Measurements from ENCODE around the gene MLN.

Gene MLN

DNA sequence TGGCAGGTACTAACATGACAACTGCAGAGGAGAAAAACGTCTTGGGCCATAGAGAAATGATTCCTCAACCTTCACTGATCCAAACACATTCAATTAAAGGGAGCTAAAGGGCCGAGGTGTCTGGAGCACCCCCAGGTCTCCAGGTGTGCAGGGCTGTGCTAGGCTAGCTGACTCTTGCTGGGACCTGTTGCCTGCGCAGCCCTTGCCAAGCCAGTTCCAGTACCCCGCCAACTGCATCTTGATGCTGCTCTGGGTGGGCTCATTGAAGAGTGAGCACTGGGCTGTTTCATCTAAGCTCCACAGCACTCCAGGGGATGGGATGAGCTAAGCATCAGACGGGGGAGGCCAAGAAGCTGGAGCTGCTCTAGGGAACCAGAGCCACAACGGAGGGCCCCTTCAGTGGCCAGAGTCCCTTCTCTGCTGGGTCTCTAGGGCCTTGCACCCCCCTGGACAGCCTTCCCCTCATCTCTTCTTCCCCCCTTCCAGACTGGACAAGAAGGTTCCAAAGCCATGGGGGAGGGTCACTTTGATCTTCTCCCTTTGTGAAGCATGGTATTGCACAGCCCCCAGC is 30.8 kb downstream of the MLN start:
- DNase-seq (ENCODE audit: low read depth in 1 of 2, low spot score in 1 of 2) = no peak

GRCh38 chr6:33772082-33772830 is 31.5 kb downstream of the MLN start:
- DNase-seq (ENCODE audit: low read depth in 1 of 2, low spot score in 1 of 2) = no peak

- DNase-seq (ENCODE audit: low read depth in 1 of 2, low spot score in 1 of 2) = peak; percentile 30 to 47
Observed at GRCh38 chr6:33771146-33772081, 32.4 kb downstream of the MLN start.

GRCh38 chr6:33770833-33771145 is 33.0 kb downstream of the MLN start:
- DNase-seq (ENCODE audit: low read depth in 1 of 2, low spot score in 1 of 2) = no peak

DNA sequence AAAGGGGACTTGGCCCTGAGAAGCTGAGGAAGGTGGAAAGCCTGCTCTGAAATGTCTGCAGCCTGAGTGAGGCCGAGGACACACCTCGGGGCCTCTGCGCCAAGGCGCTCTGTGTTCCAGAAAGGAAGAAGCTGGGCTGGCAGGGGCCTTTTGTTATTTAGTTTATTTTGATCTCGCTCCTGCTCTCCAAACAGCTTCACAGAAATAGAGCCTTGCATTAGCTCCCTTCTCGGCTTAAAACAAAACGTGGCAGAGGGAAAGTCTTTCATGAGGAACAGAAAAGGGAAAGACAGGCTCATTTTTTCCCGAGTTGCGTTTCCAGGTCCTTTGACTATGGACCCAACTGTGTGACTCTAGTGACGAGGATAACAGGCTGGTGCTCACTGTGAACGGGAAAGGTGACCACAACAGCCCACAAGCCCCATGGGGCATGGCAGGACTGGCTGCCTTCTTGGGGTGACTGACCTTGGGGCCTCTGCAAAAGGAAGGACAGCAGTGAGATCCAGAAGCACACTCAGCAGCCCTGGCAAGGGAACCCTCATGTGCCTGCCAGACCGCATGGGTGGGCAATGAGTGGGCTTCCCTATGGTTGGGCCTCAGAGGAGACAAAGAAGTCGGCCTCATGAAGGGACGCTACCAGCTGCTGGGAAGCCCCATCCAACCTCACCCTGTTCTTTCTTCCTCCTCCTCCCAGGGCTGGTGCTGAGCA is 33.5 kb downstream of the MLN start:
- DNase-seq (ENCODE audit: low read depth in 1 of 2, low spot score in 1 of 2) = no peak

GRCh38 chr6:33769248-33769821 is 34.5 kb downstream of the MLN start:
- DNase-seq (ENCODE audit: low read depth in 1 of 2, low spot score in 1 of 2) = no peak

DNA sequence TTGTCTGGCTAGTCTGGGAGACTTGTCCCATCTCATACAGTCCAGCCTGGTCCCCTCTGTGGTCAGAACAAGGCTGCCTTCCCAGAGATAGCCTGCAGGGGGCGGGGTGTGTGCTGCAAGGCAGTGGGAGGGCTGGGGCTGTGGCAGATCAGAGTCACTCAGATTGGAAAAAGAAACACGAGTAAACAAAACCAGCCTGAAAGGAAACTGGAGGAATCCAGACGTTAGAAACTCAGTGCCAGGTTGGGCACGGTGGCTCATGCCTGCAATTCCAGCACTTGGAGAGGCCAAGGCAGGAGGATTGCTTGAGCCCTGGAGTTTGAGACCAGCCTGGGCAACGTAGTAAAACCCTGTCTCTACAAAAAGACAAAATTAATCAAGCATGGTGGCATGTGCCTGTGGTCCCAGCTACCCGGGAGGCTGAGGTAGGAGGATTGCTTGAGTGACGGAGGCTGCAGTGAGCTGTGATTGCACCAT is 35.1 kb downstream of the MLN start:
- DNase-seq (ENCODE audit: low read depth in 1 of 2, low spot score in 1 of 2) = peak; percentile 48 to 52

- no peak for DNase-seq (ENCODE audit: low read depth in 1 of 2, low spot score in 1 of 2)
Observed at GRCh38 chr6:33766921-33767907, 36.6 kb downstream of the MLN start.

DNA sequence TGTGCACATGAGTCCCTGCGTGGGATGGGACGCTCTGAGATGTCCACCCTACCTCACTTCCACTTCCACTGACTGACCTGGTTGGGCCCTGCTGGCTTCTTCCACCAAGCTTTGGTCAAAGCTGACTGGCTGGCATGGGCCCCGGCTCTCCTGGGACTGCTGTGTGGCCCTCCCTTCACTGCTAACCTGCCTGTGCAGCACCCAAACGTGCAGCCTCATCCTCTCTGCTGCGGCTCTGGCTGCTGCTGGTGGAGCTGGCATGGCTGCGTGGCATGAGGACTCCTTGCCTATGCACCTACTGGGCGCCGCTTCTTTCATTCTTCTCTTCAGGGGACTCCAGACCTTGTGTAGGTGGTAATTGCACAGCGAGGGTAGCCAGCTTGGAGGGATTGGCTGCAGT is 38.4 kb downstream of the MLN start:
- no peak for DNase-seq (ENCODE audit: low read depth in 1 of 2, low spot score in 1 of 2)

DNA sequence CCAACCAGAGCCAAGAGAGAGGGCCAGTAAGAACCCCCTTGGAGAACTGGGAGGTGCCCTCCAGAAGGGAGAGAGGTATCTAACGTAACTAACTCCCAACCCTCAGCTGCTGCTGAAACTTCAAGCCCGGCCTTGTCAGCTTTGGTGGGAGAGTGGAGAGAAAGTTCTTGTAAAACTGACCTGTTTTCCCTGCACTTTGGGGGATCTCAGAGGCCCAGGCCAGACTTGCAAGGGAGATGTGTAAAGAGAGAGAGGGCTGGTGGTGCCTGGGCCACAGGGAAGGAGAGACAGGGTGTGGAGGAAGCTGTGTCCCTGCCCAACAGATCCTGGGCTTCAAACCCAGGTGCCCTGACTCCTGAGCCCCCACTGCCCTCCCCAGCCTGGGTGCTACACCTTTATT is 39.8 kb downstream of the MLN start:
- DNase-seq (ENCODE audit: low read depth in 1 of 2, low spot score in 1 of 2) = no peak

DNA sequence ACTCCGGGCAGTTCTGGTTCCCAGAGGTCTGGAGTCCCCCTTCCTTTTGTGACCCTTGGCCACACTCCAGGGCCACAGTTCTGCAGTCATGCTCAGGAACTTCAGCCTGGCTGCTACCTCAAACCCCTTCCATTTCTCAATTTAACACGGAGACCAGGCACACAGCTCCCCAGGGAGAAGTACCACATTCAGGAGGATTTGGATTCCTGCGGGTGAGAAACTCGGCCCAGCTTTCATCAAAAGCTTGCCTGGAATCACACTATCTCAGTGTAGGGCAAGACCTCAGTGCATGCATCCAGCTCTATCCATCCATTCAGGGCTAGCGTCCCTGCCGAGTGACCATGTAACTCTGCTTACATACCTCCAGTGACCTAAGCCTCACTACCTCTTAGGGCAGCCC is 40.3 kb downstream of the MLN start:
- DNase-seq (ENCODE audit: low read depth in 1 of 2, low spot score in 1 of 2) = no peak

- DNase-seq (ENCODE audit: low read depth in 1 of 2, low spot score in 1 of 2) = no peak
Observed at GRCh38 chr6:33762713-33763112, 41.1 kb downstream of the MLN start.

DNA sequence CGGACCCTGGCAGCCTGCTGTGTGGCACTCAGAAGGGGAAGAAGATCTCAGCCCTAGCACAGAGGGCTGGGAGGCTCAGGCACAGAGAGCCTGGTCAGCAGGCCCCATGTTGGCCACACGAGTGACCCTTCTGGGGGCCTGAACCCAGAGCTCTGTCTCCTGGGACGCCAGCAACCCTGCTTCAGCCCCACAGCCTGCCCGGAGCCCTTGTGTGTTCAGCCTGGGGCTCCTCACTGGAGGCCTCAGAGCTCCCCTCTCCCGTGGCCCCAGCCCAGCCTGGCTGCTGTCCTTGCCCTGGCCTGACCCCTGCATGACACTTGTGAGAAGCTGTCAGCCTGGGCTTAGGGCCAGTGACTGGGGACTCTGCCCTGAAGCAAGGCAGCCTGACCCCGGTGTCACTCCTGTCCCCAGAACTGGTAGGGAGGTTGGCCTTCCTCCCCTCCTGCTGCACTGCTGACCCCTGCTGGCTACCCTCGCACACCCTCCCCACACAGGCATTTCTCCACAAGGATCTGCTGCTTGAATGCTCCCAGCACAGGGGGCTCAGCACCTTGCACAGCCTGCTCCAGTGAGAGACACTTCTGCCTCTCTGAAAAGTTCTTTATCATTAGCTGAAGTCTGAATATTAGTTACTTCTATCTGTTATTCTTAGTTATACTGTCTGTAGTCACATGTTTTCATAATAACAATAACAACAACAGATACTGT is 41.7 kb downstream of the MLN start:
- no peak for DNase-seq (ENCODE audit: low read depth in 1 of 2, low spot score in 1 of 2)

DNA sequence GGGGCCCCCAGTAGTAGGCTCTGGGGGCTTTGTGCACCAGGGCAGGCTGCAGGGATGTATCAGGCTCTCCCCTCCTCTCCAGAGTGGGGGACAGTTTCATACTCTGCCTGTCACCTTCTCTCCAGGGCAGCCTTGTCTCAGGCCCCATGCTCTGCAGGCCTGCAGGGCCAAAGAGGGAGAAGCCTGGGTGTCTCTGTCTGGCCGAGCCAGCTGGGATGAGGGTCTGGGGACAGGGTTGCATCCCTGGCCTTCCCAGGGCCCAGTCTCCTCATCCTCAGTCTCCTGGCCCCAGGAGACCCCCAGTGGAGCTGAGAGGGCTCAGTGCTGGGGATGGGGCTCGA is 42.3 kb downstream of the MLN start:
- DNase-seq (ENCODE audit: low read depth in 1 of 2, low spot score in 1 of 2) = no peak

DNA sequence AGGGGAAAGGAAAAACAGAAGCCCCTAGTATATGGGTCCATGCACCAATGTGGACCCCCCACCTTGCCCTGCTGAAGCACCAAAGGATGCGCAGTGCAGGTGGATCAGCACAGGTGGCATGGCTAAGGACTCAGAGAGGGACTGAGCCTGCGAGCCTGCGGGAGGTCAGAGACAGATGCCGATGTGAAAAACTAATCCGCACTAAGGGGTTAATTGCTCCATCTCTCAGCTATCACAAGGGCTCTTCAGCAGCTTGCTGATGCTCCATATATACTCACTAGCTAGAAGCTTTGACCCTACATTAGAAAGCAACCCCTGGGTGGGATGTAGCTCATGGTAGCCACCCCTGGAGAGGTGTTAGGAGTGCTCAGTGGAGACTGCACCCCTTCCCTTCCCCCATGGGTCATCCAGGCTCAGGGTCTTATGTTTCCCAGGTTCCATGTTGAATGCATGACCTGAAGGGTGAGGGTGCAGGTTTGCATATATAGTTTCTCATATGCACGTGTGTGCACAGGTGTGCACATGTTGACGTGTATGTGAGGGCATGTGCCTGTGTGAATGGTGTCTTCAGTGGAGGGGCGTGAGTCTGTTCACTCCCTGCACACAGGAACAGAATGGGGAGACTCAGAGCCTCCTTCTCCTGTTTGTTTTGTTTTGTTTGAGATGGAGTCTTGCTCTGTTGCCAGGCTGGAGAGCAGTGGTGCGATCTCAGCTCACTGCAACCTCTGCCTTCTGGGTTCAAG is 43.7 kb downstream of the MLN start:
- no peak for DNase-seq (ENCODE audit: low read depth in 1 of 2, low spot score in 1 of 2)

GRCh38 chr6:33758815-33759216 is 45.0 kb downstream of the MLN start:
- DNase-seq (ENCODE audit: low read depth in 1 of 2, low spot score in 1 of 2) = no peak

DNA sequence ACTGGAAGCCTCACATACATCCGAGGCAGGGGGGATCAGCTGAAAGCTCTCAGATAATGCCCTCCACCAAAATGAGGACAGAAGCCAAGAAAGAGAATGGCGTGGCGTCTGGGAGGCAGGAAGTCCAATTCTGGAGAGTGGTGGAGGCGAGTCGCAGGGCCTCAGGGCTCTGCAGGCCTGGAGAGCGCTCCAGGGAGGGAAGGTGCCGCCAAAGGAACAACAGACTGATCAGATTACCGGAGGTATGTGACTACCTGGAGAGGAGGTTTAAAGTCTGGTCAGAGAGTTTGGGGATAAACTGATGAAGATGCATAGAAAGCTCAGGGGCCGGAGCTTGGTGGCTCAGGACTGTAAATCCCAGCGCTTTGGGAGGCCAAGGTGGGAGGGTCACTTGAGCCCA is 45.9 kb downstream of the MLN start:
- no peak for DNase-seq (ENCODE audit: low read depth in 1 of 2, low spot score in 1 of 2)

- DNase-seq (ENCODE audit: low read depth in 1 of 2, low spot score in 1 of 2) = no peak
Observed at GRCh38 chr6:33757113-33757512, 46.7 kb downstream of the MLN start.

Measured in activated T-helper 1 cell treated with anti-CD3 and anti-CD28 coated beads, Interleukin-2, amount 50 U/mL, for 16 hours (primary cell).